Left hindlimb (tissue), 1 donor: Measurements from ENCODE around the gene TCF7L2.

Source experiments
- DNase-seq: peaks from one replicate; pipeline ENCODE4 v3.0.0-alpha.2; 2018

Gene TCF7L2

GRCh38 chr10:112949875-112950507 is at the start of gene TCF7L2:
Gene TCF7L2, plus strand, starts transcription at chr10:112950247. Its CDS starts 510 bp downstream, at chr10:112950757.
- peak; percentile 99 for DNase-seq

GRCh38 chr10:112902730-112903129 is 47.3 kb upstream of the TCF7L2 start:
- no peak for DNase-seq

GRCh38 chr10:112904000-112904399 is 46.0 kb upstream of the TCF7L2 start:
- DNase-seq = no peak

- no peak for DNase-seq
Observed at GRCh38 chr10:112906945-112907344, 43.1 kb upstream of the TCF7L2 start.

- DNase-seq = no peak
Observed at GRCh38 chr10:112907893-112908292, 42.2 kb upstream of the TCF7L2 start.

- DNase-seq = no peak
Observed at GRCh38 chr10:112911206-112911605, 38.8 kb upstream of the TCF7L2 start.

GRCh38 chr10:112912410-112912928 is 37.6 kb upstream of the TCF7L2 start:
- no peak for DNase-seq

- no peak for DNase-seq
Observed at GRCh38 chr10:112913255-112913654, 36.8 kb upstream of the TCF7L2 start.

GRCh38 chr10:112913661-112914287 is 36.3 kb upstream of the TCF7L2 start:
- DNase-seq = no peak

GRCh38 chr10:112914288-112914952 is 35.6 kb upstream of the TCF7L2 start:
- DNase-seq = no peak

GRCh38 chr10:112915590-112916572 is 34.2 kb upstream of the TCF7L2 start:
- no peak for DNase-seq

GRCh38 chr10:112917681-112918080 is 32.4 kb upstream of the TCF7L2 start:
- no peak for DNase-seq

- DNase-seq = no peak
Observed at GRCh38 chr10:112918771-112919170, 31.3 kb upstream of the TCF7L2 start.

GRCh38 chr10:112919721-112920120 is 30.3 kb upstream of the TCF7L2 start:
- DNase-seq = no peak

- DNase-seq = no peak
Observed at GRCh38 chr10:112926906-112927688, 22.9 kb upstream of the TCF7L2 start.

GRCh38 chr10:112927980-112928379 is 22.1 kb upstream of the TCF7L2 start:
- DNase-seq = no peak

GRCh38 chr10:112932658-112933057 is 17.4 kb upstream of the TCF7L2 start:
- no peak for DNase-seq

- no peak for DNase-seq
Observed at GRCh38 chr10:112934193-112934592, 15.9 kb upstream of the TCF7L2 start.

- no peak for DNase-seq
Observed at GRCh38 chr10:112938808-112939482, 11.1 kb upstream of the TCF7L2 start.

GRCh38 chr10:112945811-112946210 is 4.2 kb upstream of the TCF7L2 start:
- DNase-seq = no peak

- DNase-seq = no peak
Observed at GRCh38 chr10:112946649-112947048, 3.4 kb upstream of the TCF7L2 start.
